ENCODE measurements around the gene PLSCR1. TPM values are rescaled to one million over a fixed set of nuclear protein-coding genes. Genes with fewer than 3 reads are reported as not detected.
A peak's percentile ranks its signal among the peaks of the same experiment; 100 is the strongest.

PLSCR1 gene
- total and polyA plus RNA-seq, 9 of the 15 experiments (the other 6 are each of a cell fraction or from before 2014, with no cell fraction given): 40.6 to 122 (median 69.1) TPM

- DNase-seq (ENCODE audit: extremely low read depth in 1 of 4, low spot score in 3 of 4) (no peak), FAIRE-seq (no peak), ATAC-seq (no peak)
- no peak overlapping the region for H3K4me3 ChIP-seq
- H2AFZ ChIP-seq (ENCODE audit: low read depth, low read length): no peak overlapping the region
- no peaks in the 10 kb centered on the region for H3K79me2 ChIP-seq (ENCODE audit: control insufficient read depth, insufficient read depth, low read length)
- ChIA-PET POLR2A (interaction anchor here (2.2 kb wide), 1 partner anchor 16 kb away, joined by 6 read pairs; no protein-coding TSS in a partner anchor), CTCF (ENCODE audit: low intra/inter-chr PET ratio) (no interaction called here)
- no peaks in the 10 kb centered on the region for H3K36me3 ChIP-seq (ENCODE audit: control insufficient read depth, insufficient read depth, low read length)
- no peaks in the 10 kb centered on the region for H3K9me1 ChIP-seq (ENCODE audit: control insufficient read depth, insufficient read depth, low read length)
- WGBS (ENCODE audit: insufficient coverage, low coverage, missing lambda C conversion rate): 92% methylated on average over 13 of the region's 13 CpGs
- no peaks in the 10 kb centered on the region for H4K20me1 ChIP-seq (replicated peaks; ENCODE audit: control insufficient read depth, insufficient read depth, low read length)
- no peak overlapping the region for H3K9ac ChIP-seq (ENCODE audit: insufficient read depth in 1 of 2, low read depth in 2 of 2, low read length in 2 of 2)
- BruUV-seq (replicated peaks): no TSS peak
- H3K4me2 ChIP-seq (ENCODE audit: insufficient read depth, low read length): no peak overlapping the region
- intact Hi-C loops (cut with micrococcal nuclease) (no loop called here), in situ Hi-C loops (cut with MboI) (no loop called here)
- TF ChIP-seq SLC30A9 (CRISPR knock-in tag; IDR thresholded peaks at IDR 0.05) (no peak), EHMT2 (IDR thresholded peaks at IDR 0.05) (no peak), RBM25 (IDR thresholded peaks at IDR 0.05; ENCODE audit: low read depth, low read length, severe bottlenecking) (peak; percentile 25), AFF1 (IDR thresholded peaks at IDR 0.05; ENCODE audit: low read depth in 1 of 2, partially characterized antibody in 2 of 2) (no peak), ZNF407 (IDR thresholded peaks at IDR 0.05; ENCODE audit: low read depth) (no peak), NFYB (IDR thresholded peaks at IDR 0.05; ENCODE audit: extremely low read depth, insufficient read length) (peak; percentile 81)
- H3K9me3 ChIP-seq (replicated peaks; ENCODE audit: control insufficient read depth, insufficient read depth, low read depth, low read length): peaks cover 6% of the 10 kb centered on the region
- no peak overlapping the region for H3K27ac ChIP-seq (ENCODE audit: extremely low read depth, low read depth, low read length)
- peaks cover 9 to 19% of the 10 kb centered on the region in 2 experiments; a peak in 4 of 5 replicates for H3K4me1 ChIP-seq (replicated peaks in 1 of 2; ENCODE audit: control insufficient read depth in 2 of 2, insufficient read depth in 2 of 2, low read length in 2 of 2)
- no peaks in the 10 kb centered on the region for H3K27me3 ChIP-seq (ENCODE audit: control insufficient read depth in 2 of 2, insufficient read depth in 2 of 2, low read length in 2 of 2)
These were observed 46.2 kb downstream of the PLSCR1 start for GRCh38 chr3:146498002-146498736.

All from K562 (cell line).